HG03439 (cell line): ENCODE data around the gene ABLIM1.

Experiments
- ATAC-seq: cut with Tn5 transposase; IDR thresholded peaks from one replicate; pipeline ENCODE4 v1.9.1; 2021; ENCODE audit warnings: mild to moderate bottlenecking, moderate library complexity; ENCODE audit not compliant: unreplicated experiment

The ABLIM1 gene

DNA sequence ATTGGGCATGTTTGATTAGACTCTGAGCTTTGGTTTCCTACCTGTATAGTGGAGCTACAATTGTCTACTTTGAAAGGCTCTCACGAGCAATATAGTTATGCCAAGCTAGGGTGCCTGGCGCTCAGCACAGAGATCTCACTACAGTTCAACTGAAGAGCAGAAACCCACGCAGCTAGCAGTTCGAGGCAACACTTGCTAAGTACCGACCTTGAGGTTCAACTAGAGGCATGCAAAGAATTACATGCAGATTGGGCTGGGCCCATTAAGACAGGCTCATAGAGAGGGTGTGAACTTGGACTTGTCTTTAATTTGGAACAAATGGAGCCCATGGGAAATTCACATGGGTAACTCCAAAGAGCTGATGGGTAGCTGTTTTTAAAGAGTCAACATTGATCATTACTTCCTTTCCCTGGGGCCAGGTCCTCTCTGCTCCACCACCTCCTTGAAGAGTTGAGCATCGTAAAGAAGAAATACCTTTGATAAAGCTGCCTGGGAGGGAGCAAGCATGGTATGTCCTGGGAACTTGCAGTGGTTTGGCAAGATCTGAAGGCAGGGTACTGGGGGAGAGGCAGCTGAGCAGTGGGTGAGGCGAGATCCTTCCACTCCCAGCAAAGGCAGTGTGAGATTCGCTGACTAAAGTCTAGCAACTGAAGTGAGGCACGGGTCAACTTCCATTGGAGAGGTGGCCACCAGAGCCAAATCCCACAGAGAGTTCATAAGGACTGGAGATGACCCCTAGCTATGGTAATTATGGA, 228.3 kb downstream of the ABLIM1 start:
- ATAC-seq = no peak

DNA sequence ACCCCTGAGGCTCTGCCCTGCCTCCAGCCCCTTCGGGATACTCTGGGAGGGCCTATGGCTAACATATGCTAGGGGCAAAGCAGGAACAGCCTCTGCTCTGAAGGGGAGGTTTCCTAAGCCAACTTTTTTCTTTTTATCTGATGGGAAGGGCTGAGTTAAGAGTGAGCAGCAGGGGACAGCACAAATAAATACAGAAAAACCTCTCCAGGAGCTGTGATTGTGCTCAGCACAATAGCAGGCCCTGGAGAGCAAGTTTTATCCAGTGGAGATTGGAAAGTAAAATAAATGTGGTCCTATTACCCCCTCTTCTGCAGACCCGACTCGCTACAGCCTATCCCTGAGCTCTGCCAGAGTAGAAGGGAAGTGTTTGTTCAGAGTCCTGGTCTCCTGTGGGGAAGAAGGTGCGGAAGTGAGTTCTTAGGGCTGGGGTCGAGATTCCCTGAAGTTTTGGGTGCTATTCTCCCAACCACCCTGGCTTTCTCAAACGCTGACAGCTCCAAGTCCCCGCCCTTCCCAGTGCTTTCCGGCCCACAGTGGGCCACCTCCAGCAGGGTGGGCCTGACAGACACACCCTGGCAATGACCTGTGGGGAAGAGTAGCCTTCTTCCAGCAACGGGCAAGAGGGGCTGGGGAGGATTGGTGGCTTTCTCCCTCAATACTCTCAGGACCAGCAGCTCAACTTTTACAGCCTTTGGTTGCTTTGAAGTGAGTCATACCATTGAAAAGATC, 230.8 kb downstream of the ABLIM1 start:
- ATAC-seq = no peak

DNA sequence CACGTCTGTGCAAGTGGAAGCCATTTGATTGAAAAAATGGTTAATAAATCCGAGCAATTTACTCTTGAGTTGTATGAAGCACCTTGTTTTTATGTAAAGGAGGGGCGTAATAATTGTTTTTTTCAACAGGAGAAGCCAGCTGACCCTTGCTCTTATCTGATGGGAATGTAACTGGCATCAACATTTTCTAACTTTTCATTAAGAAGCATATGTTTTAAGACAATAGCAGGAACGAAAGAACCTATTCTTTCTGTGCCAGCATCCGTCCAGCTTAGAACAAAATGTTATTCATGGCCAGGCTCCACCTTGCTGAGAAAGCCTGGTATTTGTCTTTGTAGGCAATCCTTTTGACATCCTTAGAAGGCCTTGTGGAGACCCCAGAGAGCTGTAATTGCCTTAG, 231.6 kb downstream of the ABLIM1 start:
- ATAC-seq = no peak

DNA sequence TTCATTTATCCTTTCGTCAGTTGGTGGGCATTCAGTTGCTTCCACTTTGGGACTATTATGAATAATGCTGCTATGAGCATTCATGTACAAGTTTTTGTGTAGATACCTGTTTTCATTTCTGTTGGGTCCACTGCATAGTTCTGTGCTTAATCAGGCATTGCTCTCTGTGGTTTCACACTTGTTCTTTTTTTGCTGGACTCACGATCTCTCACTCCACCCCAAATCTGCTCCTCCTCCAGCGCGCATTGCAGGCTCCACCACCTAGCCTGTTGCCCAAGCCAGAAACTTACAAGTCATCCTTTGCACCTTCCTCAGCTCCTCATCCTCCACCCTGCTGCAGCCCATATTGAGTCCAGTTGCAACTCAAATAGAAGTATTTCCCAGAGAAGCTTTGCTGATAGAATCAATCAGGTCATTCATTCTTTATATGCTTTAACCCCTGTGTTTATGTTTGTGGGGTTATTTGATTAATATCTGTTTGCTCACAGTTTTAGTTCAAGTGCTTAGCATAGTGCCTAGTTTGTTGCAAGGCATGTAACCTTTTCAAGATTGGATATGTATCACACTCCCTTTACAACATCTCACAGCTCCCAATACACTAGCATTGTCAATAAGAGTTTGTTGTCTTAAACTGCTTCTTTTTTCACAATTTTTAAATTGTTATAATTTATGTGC, 237.1 kb downstream of the ABLIM1 start:
- peak; percentile 66 for ATAC-seq

DNA sequence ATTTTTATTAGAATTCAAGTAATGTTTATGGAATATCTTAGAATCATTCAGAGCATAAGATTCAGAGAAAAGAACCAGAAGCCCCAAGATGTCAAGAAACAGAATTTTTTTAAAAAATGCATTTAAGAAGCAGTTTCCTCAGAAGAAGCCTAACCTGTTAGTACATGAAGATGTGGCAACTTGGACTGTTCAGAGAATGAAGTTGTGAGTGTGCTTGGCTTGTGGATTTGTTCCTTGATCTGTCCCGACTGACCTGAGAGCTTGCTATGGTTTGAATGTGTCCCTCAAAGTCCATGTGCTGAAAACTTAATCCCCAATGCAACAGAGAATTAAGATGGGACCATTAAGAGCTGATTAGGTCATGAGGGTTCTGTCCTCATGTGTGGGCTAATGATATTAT, 240.0 kb downstream of the ABLIM1 start:
- ATAC-seq = no peak

DNA sequence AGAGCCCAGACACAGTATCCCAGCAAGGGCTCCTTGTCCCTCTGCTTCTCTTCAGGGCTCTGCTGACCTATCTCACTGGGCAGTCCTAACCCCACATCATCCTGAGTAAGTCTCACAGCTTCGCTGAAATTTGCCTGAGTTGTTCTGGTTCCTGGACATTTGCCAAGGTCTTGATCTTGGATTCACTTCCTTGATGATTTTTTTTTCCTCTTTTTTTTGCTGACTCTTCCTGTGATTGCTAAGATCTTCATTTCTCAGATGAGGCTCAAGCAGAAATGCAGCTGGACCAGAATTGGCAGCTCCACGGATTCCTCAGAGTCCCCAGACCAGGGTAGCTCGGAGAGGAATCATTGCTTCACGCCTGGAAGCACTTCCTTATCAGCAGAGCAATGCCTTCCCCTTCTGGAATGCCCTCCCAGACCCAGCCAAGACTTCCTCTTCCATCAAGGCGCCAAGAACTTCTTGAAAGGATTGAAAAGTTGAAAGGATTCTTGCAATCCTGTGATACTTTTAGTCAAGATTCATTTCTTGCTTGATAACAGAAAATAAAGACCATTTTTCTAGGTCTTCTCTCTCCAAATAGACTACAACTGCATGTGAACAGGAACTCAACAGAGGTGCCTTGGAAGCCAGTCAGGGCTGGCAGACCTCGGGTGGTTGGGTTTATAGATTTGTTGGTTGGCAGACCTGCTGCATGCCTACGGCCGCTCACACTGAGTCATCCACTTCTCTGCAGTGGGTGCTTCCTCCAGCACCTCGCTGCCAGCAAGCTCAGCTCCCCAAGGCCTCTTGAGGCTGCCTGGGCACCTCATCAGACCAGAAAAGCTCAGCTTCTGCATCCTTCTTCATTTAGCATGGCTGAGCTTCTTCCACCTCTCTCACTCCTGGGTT, 244.9 kb downstream of the ABLIM1 start:
- ATAC-seq = no peak

DNA sequence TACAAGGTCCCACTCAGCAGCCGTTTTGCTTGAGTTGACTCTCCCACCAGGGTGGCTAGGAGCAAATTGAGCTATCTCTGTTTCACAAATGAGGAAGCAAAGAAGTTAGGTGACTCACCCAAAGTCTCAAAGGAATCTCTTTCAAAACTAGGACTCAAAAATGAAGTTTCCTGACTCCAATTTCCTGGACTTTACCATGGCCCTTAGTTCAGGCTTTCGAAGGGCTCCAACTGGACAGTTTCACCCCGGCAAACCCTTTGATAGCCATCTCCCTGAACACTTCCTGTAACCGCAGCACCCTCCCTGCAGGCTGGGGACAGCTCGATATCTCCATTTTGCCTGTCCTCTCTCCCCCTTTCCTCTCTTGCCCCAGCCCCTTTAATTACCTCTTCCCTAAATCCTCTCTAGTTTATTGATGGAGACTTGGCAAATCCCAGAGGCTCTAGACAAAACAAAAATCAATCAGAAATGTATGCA, 249.1 kb downstream of the ABLIM1 start:
- no peak for ATAC-seq

DNA sequence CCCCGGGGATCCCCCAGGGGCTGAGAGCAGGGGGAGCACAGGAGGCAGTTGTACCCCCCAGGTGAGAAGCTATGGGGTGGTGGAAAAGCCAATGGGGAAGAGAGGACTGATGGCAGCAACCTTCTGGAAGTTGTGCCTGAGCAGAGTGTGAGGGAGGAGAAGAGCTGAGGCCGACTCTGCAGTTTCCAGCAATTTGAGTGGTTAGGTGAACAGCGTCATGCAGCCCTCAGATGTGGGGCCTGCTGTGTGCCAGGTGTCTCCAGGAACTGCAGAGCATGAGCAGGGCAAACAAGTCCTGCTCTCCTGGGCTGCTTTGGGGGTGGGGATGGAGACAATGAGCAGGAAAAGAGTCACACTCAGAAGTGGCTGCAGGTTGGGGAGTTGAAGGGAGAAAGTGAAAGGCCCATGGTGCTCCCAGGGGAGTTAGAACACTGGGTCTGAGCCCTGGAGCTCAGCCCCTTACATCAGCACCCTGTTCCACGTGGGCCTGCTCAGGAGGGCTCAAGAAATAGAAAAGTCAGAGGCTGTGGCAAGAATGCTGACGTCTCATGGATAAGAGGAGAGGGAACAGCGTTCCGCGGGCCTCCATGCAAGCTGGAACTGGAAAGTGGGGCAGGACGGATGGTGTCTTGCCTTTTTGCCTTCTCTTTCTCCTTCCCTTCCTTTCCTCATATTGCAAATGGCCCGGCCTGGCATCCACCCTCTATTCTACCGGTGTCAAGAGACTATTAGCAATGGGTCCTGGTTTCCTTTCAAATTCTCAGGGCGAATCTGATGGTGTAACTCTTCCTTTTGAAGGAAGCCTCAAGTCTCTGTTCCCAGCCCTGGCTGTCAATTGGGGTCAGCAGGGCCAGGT, 249.7 kb downstream of the ABLIM1 start:
- no peak for ATAC-seq

DNA sequence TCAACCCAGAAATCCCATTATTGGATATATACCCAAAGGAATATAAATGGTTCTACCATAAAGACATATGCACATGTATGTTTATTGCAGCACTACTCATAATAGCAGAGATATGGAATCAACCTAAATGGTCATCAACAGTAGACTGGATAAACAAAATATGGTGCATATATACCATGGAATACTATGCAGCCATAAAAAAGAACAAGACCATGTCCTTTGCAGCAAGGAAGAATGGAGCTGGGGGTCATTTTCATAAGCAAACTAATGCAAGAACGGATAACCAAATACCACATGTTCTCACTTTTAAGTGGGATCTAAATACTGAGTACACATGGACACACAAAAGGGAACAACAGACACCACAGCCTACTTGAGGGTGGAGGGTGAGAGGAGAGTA, 251.6 kb downstream of the ABLIM1 start:
- no peak for ATAC-seq

DNA sequence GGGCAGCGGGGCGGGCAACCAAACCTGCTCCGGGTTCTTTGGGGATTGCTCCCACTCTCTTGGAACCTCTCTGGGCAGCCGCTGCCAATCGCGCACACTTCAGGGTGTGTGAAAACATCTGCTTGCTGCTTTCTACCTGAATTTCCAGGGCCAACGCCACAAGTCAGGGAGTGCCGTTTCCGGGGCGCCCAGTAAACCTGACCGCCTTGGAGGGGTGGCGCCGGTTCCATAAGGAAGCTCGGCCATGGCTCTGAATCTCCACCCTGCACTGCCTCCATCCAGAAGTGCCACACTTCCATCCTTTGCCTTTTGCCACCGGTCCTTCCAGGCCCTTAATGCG, 253.1 kb downstream of the ABLIM1 start:
- no peak for ATAC-seq

DNA sequence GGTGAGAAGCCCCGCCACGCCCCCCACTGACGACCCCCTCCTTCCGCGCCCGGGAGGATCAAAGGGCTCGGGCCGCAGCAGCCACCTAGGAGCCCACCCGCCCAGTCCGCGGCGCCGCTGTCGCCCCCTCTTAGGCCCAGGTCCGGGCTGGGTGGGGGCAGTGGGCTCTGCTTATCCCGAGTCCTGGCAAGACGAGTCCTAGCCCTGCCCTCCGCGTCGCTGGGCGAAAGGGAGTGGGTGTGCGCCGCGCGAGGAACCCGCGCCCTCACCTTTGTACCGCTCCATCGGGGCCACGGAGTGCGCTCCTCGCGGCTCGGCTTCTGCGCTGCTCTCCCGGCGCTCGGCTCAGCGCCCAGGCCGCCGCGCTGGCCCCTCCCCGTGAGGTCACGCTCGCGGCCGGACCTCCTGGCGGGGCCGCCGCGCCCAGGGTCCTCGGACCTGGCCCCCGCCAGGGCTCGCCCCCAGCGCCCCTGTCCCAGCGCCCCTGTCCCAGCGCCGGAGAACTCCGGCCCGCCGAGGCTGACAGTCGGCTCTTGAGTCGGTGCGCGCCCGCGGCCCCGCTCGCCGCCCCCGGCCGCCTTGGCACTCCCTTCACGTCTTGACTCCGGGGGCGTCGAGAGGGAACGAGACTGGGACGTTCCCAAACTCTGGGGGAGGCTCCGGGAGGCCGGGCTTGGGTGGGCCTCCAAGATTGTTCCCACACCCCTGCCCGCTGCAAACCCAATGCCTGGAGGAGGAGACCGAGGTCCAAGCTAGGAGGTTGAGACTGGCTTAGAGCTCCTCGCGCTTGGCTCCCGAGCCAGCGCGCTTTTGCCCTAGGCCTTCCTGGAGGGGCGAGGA, 253.7 kb downstream of the ABLIM1 start, which contains the start of gene AFAP1L2:
Gene AFAP1L2, minus strand, starts transcription at position 332 of the 840 bp plus-strand sequence. Its CDS starts 47 bp downstream, at position 285.
- ATAC-seq = no peak

DNA sequence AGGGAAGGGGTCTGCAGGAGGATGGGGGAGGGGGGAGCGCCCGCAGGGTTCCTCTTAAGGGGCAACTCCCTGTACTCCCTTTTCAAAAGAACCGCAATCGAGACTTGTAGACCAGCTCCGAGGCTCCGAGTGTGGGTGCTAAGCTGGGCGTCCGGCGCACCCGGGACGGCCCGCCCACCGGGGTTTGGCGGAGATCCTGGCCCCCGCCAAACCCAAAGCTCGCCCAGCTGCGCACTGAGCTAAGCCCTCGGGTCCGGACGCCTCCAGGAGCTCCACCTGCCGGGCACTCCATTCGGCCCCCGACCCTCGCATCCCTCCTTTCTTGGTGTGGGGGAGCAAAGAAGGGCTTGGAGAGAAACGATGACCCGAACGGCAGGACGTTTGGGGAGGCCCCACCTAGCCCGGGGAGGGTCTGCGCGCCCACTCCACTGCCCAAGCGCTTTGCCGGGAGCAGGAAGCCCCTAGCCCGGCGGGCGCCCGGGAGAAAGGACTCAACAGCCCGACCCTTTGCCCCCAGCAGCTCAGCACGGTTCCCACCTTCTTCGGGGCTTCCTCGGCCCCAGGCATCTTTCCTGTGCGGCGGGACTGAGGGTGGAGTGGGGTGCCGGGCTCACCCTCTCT, 254.4 kb downstream of the ABLIM1 start:
- no peak for ATAC-seq

DNA sequence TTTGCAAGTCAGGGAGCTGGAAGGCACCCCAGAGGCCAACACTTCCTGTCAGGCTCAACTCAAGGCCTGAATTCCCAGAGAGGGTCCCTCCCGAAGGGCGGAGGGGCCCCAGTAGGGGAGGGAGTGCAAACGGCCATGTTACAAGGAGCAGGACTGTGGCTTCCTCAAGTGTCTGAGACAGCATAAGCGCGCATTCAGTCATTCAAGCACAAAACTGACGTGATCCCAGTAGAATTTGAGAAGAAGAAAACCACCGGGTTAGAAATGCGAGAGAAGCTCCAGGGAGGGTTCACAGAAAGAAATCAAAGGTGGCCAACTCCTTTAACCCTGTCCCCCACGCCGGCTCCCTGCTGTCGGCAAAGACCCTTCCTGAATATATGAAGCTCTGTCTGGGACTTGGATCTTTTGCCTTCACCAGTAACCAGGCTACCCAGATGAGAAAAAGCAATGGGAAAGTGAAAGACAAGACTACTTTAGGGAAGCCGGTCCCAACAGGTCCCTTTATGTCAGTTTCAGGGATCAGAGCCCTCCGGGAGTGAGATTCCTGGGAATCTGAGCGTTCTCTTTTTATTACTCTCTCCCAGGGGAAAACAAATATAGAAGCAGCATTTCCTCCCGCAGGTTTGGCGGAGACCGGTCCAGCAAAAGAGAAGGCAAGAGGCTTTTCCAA, 255.1 kb downstream of the ABLIM1 start:
- ATAC-seq = no peak

DNA sequence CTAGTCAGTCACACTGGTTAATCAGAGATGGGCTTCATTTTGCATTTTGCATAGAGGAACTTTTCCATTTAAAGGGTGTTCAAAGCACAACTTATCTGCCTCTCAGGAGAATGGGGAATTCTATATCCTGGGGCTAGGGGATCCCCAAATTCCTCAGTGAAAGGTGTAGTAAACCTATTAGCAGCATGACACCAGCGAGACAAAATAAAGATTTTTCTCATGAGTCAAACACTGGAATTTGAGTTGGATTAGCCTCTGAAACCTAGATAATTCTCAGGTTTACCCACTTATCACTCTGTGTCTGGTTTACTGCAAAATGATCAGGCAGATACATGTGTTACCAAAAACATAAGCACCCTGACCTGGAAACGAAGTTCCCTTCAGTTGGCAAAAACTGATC, 255.8 kb downstream of the ABLIM1 start:
- no peak for ATAC-seq

DNA sequence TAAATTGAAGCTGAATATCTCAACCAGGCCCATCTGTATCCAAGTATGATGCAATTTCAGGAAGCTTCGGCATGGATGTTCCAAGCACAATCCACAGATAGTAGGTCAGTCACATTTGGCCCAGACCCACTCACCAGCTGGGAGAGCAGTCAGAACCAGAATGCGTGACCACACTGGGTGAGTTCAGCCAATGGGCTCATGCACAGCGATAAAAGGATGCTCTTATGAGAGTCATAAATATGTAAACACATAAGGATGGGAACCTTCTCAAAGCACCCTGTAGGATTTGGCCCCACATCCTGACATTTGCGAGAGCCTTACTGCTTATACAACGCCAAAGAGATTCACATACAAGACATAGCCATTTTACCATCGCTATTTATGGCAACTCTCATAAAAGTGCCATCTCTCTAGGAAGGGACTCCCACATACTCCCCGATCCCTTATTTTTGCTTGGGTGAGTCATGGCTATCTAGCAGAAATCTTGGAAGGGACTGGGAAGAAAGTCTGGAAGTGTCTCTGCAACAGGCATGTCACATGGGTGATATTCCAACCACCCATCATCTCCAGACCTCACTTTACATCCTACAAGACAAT, 256.8 kb downstream of the ABLIM1 start:
- no peak for ATAC-seq

DNA sequence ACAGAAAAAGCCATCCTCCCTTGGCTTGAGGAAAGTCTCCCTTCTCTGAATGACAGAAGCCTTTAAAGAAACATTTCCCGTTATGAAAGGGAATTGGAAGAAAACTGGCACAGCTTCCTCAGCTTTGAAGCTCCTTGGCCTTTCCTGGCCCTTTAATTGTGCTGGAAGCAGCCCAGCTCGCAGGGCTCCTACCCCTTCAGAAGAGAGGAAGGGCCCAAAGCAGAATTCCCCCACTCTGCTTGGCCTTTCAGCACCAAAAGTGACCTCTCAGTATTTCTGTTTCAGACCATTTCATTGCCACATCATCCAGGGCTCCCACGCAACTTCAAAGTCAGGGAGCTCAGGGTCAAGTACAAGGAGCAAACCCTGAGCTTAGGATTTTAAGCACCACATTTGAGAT, 258.0 kb downstream of the ABLIM1 start:
- no peak for ATAC-seq

DNA sequence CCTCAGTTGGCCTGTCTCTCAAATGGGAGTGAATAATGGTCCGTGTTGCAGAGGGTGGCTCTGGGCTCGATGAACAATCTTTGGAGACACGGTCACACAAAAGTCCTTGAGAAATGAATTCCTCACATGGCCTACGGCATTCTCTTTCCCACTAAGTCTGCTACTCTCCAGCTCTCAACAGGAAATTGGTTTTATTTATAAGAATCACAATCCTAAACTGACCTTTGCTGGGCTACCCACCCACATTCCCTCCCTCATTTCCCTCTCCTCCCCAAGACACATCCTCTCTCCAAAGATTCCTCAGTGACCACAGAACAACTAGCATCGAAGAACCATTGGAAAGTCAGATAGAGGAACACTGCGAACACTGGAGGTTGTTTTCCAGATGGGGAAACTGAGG, 258.5 kb downstream of the ABLIM1 start:
- ATAC-seq = no peak
